Measurements from ENCODE around the gene TMEM62.

The TMEM62 gene

GRCh38 chr15:43132830-43133429 is 456 bp upstream of the TMEM62 start:
- Histone ChIP-seq H3K27me3 (ENCODE audit: insufficient read depth, poor library complexity, severe bottlenecking) (no peaks in the 10 kb centered on the region), H3K4me3 (replicated peaks; ENCODE audit: insufficient read depth, low read length) (peak overlapping the region; percentile 85), H3K27ac (replicated peaks) (peak overlapping the region; percentile 62)
- no peak for DNase-seq (ENCODE audit: low read depth in 1 of 2, low spot score in 1 of 2)
- TF ChIP-seq SPI1 (IDR thresholded peaks at IDR 0.05; ENCODE audit: borderline replicate concordance, low read depth) (no peak), REST (IDR thresholded peaks at IDR 0.05; ENCODE audit: insufficient replicate concordance, low read depth) (no peak), GABPA (IDR thresholded peaks at IDR 0.05; ENCODE audit: low read depth) (no peak), CTCF (IDR thresholded peaks at IDR 0.05; ENCODE audit: insufficient read depth, low read length) (no peak), POLR2AphosphoS5 (IDR thresholded peaks at IDR 0.05; ENCODE audit: low read depth) (no peak)

DNA sequence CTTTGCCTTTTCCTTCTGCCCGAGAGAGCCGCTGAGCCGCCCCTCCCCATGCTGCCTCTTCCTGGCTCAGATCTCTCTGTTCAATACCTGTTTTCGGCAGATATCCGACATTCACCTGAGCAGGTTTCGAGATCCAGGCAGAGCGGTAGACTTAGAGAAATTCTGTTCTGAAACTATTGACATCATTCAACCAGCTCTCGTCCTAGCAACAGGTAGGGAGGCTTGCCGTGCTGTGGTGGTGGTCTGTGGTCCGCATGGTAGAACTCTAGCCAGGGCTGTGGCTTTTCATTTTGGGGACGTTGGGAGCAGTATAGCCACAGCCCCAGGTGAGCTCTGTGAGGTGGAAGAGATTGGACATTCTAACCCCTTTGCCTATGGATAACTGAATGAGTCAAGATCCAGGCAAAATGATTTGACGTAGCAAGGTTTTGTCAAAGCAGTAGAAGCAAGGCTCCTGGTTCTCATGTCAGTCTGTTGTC is 810 bp downstream of the TMEM62 start:
- TF ChIP-seq POLR2AphosphoS5 (IDR thresholded peaks at IDR 0.05; ENCODE audit: low read depth) (no peak), SPI1 (IDR thresholded peaks at IDR 0.05; ENCODE audit: borderline replicate concordance, low read depth) (no peak), CTCF (IDR thresholded peaks at IDR 0.05; ENCODE audit: insufficient read depth, low read length) (no peak), GABPA (IDR thresholded peaks at IDR 0.05; ENCODE audit: low read depth) (no peak), REST (IDR thresholded peaks at IDR 0.05; ENCODE audit: insufficient replicate concordance, low read depth) (no peak)
- Histone ChIP-seq H3K27ac (replicated peaks) (peak overlapping the region; percentile 38; the same call in 1 of the 2 replicates), H3K27me3 (ENCODE audit: insufficient read depth, poor library complexity, severe bottlenecking) (no peaks in the 10 kb centered on the region), H3K4me3 (replicated peaks; ENCODE audit: insufficient read depth, low read length) (peak overlapping the region; percentile 85)
- DNase-seq (ENCODE audit: low read depth in 1 of 2, low spot score in 1 of 2) = no peak

GRCh38 chr15:43135351-43135750 is 2.0 kb downstream of the TMEM62 start:
- Histone ChIP-seq H3K27ac (replicated peaks) (no peak overlapping the region), H3K27me3 (ENCODE audit: insufficient read depth, poor library complexity, severe bottlenecking) (no peaks in the 10 kb centered on the region), H3K4me3 (replicated peaks; ENCODE audit: insufficient read depth, low read length) (no peak overlapping the region)
- no peak for TF ChIP-seq POLR2AphosphoS5 (IDR thresholded peaks at IDR 0.05; ENCODE audit: low read depth)
- TF ChIP-seq CTCF (IDR thresholded peaks at IDR 0.05; ENCODE audit: insufficient read depth, low read length) = no peak
- TF ChIP-seq REST (IDR thresholded peaks at IDR 0.05; ENCODE audit: insufficient replicate concordance, low read depth) = no peak
- TF ChIP-seq SPI1 (IDR thresholded peaks at IDR 0.05; ENCODE audit: borderline replicate concordance, low read depth) = no peak
- no peak for TF ChIP-seq GABPA (IDR thresholded peaks at IDR 0.05; ENCODE audit: low read depth)
- DNase-seq (ENCODE audit: low read depth in 1 of 2, low spot score in 1 of 2) = no peak
